CD4-positive, alpha-beta T cell (primary cell): ENCODE results near the gene SLC35G6. TPM values are rescaled to one million over a fixed set of nuclear protein-coding genes. Genes with fewer than 3 reads are reported as not detected.
"Not testable (repeated sequence)": the region's sequence is repeated elsewhere in the genome, so short reads cannot be mapped to it uniquely, and the experiment has no call there.

ENCODE experiments used
- ATAC-seq: fragments of 200-7000 bp; cut with Tn5 transposase; one replicate; pipeline ENCODE4 v1.10.0; 2022; ENCODE audit warnings: mild to moderate bottlenecking; ENCODE audit not compliant: poor library complexity
- CTCF ChIA-PET: fragments of 350-600 bp; sonication (Branson Sonifier 250); formaldehyde crosslinking; loops from one replicate; lab custom pipeline; 2021; ENCODE audit warnings: antibody characterized with exemption, inconsistent platforms; lab: Charles Lee
- POLR2A ChIA-PET: fragments of 350-600 bp; sonication (Branson Sonifier 250); formaldehyde crosslinking; loops from one replicate; lab custom pipeline; 2021; ENCODE audit warnings: antibody characterized with exemption, inconsistent platforms; lab: Charles Lee
- DNase-seq, 14 experiments: peaks; one replicate each; pipeline ENCODE4 v3.0.0-alpha.2; 2013 to 2020; ENCODE audit warnings: mixed read lengths in 2 of 14
- H3K27ac ChIP-seq, 2 donors: one replicate each; pipeline versions ENCODE4 v1.5.1 to v1.7.0; 2013; ENCODE audit warnings: low read length in 2 of 2, low read depth in 1 of 2, mild to moderate bottlenecking in 1 of 2
- H3K27me3 ChIP-seq, 2 experiments: 1 replicate in 1 of 2; 2 replicates in 1 of 2; pipeline versions ENCODE4 v1.6.1 to v1.7.0; 2013; ENCODE audit warnings: low read length in 2 of 2, control low read depth in 1 of 2, mild to moderate bottlenecking in 1 of 2, moderate library complexity in 1 of 2; ENCODE audit not compliant: insufficient read depth in 2 of 2, control insufficient read depth in 1 of 2
- H3K36me3 ChIP-seq: one replicate; pipeline ENCODE4 v1.6.1; 2013; ENCODE audit warnings: low read length, control low read depth; ENCODE audit not compliant: insufficient read depth
- H3K4me1 ChIP-seq: one replicate; pipeline ENCODE4 v1.6.1; 2013; ENCODE audit warnings: low read length, control low read depth; ENCODE audit not compliant: insufficient read depth
- H3K4me3 ChIP-seq: one replicate; pipeline ENCODE4 v1.5.1; 2013; ENCODE audit warnings: mild to moderate bottlenecking, low read length, moderate library complexity
- H3K9me3 ChIP-seq, 2 experiments: 1 replicate in 1 of 2; 2 replicates in 1 of 2; pipeline versions ENCODE4 v1.6.1 to v1.7.0; 2013; ENCODE audit warnings: low read length in 2 of 2, mild to moderate bottlenecking in 2 of 2, control low read depth in 1 of 2, moderate library complexity in 1 of 2; ENCODE audit not compliant: control insufficient read depth in 1 of 2, insufficient read depth in 1 of 2
- H3K27ac Mint-ChIP-seq: one replicate; pipeline ENCODE4 v1.8.0; 2020; ENCODE audit warnings: mixed read lengths
- H3K27me3 Mint-ChIP-seq: one replicate; pipeline ENCODE4 v1.8.0; 2021; ENCODE audit warnings: mixed read lengths
- H3K36me3 Mint-ChIP-seq: one replicate; pipeline ENCODE4 v1.8.0; 2021; ENCODE audit warnings: low read depth, mixed read lengths
- H3K4me1 Mint-ChIP-seq: one replicate; pipeline ENCODE4 v1.8.0; 2021; ENCODE audit warnings: low read depth, mixed read lengths
- H3K4me3 Mint-ChIP-seq: one replicate; pipeline ENCODE4 v1.8.0; 2020; ENCODE audit warnings: mild to moderate bottlenecking, mixed read lengths
- H3K9me3 Mint-ChIP-seq: one replicate; pipeline ENCODE4 v1.8.0; 2020; ENCODE audit warnings: mixed read lengths
- CTCF ChIP-seq: fragments of 200-600 bp; IDR thresholded peaks from one replicate; pipeline ENCODE4 v1.8.0; 2022; ENCODE audit warnings: antibody characterized with exemption, mild to moderate bottlenecking
- intact Hi-C, 2 experiments: fragments of 100-400 bp; cut with DNase I in 1 of 2; cut with micrococcal nuclease in 1 of 2; formaldehyde crosslinking; loops; one replicate each; pipeline versions ENCODE4 v1.15.1 to v1.9.0; 2023 to 2025; cut with DNase I, micrococcal nuclease
- total RNA-seq, 174 experiments: library from RNA in 2 of 174; stranded (reverse) in 2 of 174; gene quantifications; one replicate each; pipeline ENCODE4 v1.2.3 and lab custom pipeline; 2021 to 2026

SLC35G6 gene
- total RNA-seq, 2 experiments from 2014 or later, result 0.17 TPM; not detected in 1

GRCh38 chr17:7471729-7472128, 9.5 kb upstream of the SLC35G6 start:
- Histone ChIP-seq H3K27ac (no peak overlapping the region), H3K4me1 (peaks cover 49% of the 10 kb centered on the region), H3K4me3 (no peak overlapping the region), H3K27me3 (no peaks in the 10 kb centered on the region), H3K9me3 (no peaks in the 10 kb centered on the region), H3K36me3 (peaks cover 13% of the 10 kb centered on the region)
- DNase-seq (no peak), ATAC-seq (peak; percentile 27)
- Mint-ChIP-seq H3K9me3 (no peaks in the 10 kb centered on the region), H3K4me3 (no peak overlapping the region), H3K27ac (peak overlapping the region; percentile 69), H3K4me1 (peaks cover 33% of the 10 kb centered on the region), H3K27me3 (no peaks in the 10 kb centered on the region), H3K36me3 (peaks cover 28% of the 10 kb centered on the region)
- no peak for TF ChIP-seq CTCF
- ChIA-PET CTCF (interaction anchor here (1.2 kb wide), 1 partner anchor 35 kb away, joined by 3 read pairs; no protein-coding TSS in a partner anchor), POLR2A (interaction anchor here (0.6 to 1.1 kb wide), 3 partner anchors 12 to 35 kb away, joined by 3 to 4 read pairs (median 3); partner anchors contain the start of gene POLR2A)
- intact Hi-C loops, result no loop called here

- H3K4me3 ChIP-seq, H3K9me3 Mint-ChIP-seq, H3K4me3 Mint-ChIP-seq, H3K36me3 ChIP-seq, H3K27me3 ChIP-seq, H3K27me3 Mint-ChIP-seq, H3K9me3 ChIP-seq, H3K27ac ChIP-seq, intact Hi-C loops, ATAC-seq: not testable (repeated sequence)
- peak in 1 of 14 experiments; percentile 20 for DNase-seq
- ChIA-PET POLR2A (interaction anchor here (0.7 to 7.2 kb wide), 3 partner anchors 11 to 239 kb away, joined by 3 to 137 read pairs (median 42); partner anchors contain the start of gene POLR2A), CTCF (interaction anchor here (3.1 kb wide), 1 partner anchor 38 kb away, joined by 23 read pairs; no protein-coding TSS in a partner anchor)
- H3K36me3 Mint-ChIP-seq, result peaks cover 24% of the 10 kb centered on the region
- H3K27ac Mint-ChIP-seq, result peak overlapping the region; percentile 7
- H3K4me1 Mint-ChIP-seq, result peaks cover 55% of the 10 kb centered on the region
- H3K4me1 ChIP-seq, result peaks cover 63% of the 10 kb centered on the region
Observed at GRCh38 chr17:7474767-7475166, 6.5 kb upstream of the SLC35G6 start.

GRCh38 chr17:7475764-7476422, 5.4 kb upstream of the SLC35G6 start:
- no peaks in the 10 kb centered on the region for H3K27me3 Mint-ChIP-seq
- DNase-seq (peak in 3 of 14 experiments; percentile 43 to 67 (median 52)), ATAC-seq (no peak)
- H3K27ac Mint-ChIP-seq, result peak overlapping the region; percentile 93
- H3K4me3 Mint-ChIP-seq, result peak overlapping the region; percentile 91
- Histone ChIP-seq H3K27ac (peak overlapping the region in 1 of 2 donors; percentile 48), H3K27me3 (no peaks in the 10 kb centered on the region), H3K4me3 (no peak overlapping the region), H3K4me1 (peaks cover 74% of the 10 kb centered on the region), H3K36me3 (peaks cover 6% of the 10 kb centered on the region), H3K9me3 (no peaks in the 10 kb centered on the region)
- peaks cover 20% of the 10 kb centered on the region for H3K36me3 Mint-ChIP-seq
- TF ChIP-seq CTCF, result no peak
- CTCF ChIA-PET, result interaction anchor here (1.1 to 3.1 kb wide), 3 partner anchors 39 to 120 kb away, joined by 3 to 23 read pairs (median 3); no protein-coding TSS in a partner anchor
- POLR2A ChIA-PET, result interaction anchor here (1.0 to 7.2 kb wide), 6 partner anchors 10 to 108 kb away, joined by 4 to 137 read pairs (median 48); partner anchors contain the start of genes FGF11, MPDU1, POLR2A and TMEM102
- H3K9me3 Mint-ChIP-seq, result no peaks in the 10 kb centered on the region
- peaks cover 57% of the 10 kb centered on the region for H3K4me1 Mint-ChIP-seq
- intact Hi-C loops, result loop anchor here in 1 of 2 experiments (2.0 kb wide), 1 partner anchor 15 kb away; no protein-coding TSS in a partner anchor
